ENCODE measurements around the gene RAB34. TPM values are rescaled to one million over a fixed set of nuclear protein-coding genes. Genes with fewer than 3 reads are reported as not detected.

Gene RAB34
- total RNA-seq, 1 donor from 2014 or later, result 68.7 TPM

DNA sequence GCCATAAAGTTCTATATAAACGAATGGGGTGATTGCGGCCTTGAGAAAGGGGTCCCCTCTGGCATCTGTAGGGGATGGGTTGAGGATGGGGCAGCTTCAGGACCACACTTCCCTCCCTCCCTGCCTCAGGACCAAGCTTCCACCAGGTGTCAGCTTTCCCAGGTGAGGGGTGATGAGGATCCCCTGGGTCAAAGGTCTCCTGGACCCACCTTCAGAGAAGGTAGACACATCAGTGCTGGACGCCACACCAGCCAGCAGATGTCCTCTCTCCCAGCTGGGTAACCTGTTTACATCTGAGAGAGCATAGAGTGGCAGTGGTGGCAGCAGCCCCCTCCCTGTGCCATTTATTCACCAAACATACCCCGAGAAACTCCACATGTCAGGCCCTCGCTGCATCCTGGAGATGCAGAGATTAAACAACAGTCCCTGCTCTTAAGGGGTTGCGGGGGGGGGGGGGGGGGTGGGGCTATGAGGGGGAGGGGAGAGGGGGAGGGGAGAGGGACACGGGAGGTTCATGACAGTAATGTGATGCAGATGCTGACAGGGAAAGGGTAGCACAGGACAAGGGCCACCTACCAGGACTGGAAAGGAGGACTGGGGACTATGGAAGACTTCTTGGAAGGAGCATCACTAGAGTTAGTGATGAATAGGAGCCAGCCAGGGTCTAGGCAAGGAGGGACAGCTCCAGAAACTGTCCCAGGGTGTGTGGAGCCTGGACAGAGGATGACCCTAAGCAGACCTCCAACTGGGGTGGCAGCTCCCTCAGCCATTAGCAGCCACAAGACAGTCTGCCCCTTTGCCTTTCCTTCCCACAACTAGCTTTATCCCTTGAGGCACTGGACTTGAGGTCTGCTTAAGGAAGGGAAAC lies 11.0 kb downstream of the RAB34 start:
- DNase-seq (ENCODE audit: low read depth) (no peak), FAIRE-seq (no peak)
- Histone ChIP-seq H3K36me3 (ENCODE audit: control insufficient read depth, insufficient read depth, low read length) (peaks cover 14% of the 10 kb centered on the region), H3K4me3 (ENCODE audit: low read depth, low read length) (no peak overlapping the region), H3K27me3 (ENCODE audit: control insufficient read depth, insufficient read depth, low read length) (no peaks in the 10 kb centered on the region)
- TF ChIP-seq, protein P1, sequence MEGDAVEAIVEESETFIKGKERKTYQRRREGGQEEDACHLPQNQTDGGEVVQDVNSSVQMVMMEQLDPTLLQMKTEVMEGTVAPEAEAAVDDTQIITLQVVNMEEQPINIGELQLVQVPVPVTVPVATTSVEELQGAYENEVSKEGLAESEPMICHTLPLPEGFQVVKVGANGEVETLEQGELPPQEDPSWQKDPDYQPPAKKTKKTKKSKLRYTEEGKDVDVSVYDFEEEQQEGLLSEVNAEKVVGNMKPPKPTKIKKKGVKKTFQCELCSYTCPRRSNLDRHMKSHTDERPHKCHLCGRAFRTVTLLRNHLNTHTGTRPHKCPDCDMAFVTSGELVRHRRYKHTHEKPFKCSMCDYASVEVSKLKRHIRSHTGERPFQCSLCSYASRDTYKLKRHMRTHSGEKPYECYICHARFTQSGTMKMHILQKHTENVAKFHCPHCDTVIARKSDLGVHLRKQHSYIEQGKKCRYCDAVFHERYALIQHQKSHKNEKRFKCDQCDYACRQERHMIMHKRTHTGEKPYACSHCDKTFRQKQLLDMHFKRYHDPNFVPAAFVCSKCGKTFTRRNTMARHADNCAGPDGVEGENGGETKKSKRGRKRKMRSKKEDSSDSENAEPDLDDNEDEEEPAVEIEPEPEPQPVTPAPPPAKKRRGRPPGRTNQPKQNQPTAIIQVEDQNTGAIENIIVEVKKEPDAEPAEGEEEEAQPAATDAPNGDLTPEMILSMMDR (IDR thresholded peaks at IDR 0.05; ENCODE audit: insufficient read depth, low read length, severe bottlenecking), result no peak

- TF ChIP-seq, protein P1 (IDR thresholded peaks at IDR 0.05; ENCODE audit: insufficient read depth, low read length, severe bottlenecking), result no peak
- DNase-seq (ENCODE audit: low read depth) (no peak), FAIRE-seq (no peak)
- peaks cover 18% of the 10 kb centered on the region for H3K36me3 ChIP-seq (ENCODE audit: control insufficient read depth, insufficient read depth, low read length)
- H3K4me3 ChIP-seq (ENCODE audit: low read depth, low read length), result no peak overlapping the region
- no peaks in the 10 kb centered on the region for H3K27me3 ChIP-seq (ENCODE audit: control insufficient read depth, insufficient read depth, low read length)
Observed at GRCh38 chr17:28705728-28706334, 11.8 kb downstream of the RAB34 start.

DNA sequence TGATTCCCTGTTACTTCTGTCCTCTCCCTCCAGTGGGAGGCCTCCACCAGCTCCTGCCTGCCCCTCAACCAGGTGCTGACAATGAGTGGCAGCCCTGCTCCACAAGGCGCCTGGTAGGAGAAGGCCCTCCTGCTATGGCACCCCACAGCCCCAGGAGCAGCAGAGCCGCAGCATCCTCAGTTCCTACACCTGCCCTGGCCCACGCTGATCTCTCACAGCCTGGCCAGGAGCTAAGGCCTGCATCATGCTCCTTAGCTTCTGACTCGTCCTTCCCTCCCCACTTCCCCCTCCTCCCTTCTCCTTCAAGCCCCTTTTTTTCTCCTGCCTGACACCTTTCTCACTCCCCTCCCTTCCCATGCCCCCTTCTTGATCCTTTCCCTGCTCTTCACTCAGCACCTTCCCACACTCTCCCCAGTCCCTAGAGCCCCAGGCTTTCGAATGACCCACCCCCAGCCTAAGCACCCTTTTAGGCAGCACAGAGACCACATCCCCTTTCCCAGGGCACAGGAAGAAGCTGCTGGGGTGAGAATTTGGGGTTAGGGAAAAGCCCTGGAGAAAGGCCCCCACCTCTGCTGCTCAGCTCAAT lies 12.5 kb downstream of the RAB34 start:
- no peak overlapping the region for H3K4me3 ChIP-seq (ENCODE audit: low read depth, low read length)

DNA sequence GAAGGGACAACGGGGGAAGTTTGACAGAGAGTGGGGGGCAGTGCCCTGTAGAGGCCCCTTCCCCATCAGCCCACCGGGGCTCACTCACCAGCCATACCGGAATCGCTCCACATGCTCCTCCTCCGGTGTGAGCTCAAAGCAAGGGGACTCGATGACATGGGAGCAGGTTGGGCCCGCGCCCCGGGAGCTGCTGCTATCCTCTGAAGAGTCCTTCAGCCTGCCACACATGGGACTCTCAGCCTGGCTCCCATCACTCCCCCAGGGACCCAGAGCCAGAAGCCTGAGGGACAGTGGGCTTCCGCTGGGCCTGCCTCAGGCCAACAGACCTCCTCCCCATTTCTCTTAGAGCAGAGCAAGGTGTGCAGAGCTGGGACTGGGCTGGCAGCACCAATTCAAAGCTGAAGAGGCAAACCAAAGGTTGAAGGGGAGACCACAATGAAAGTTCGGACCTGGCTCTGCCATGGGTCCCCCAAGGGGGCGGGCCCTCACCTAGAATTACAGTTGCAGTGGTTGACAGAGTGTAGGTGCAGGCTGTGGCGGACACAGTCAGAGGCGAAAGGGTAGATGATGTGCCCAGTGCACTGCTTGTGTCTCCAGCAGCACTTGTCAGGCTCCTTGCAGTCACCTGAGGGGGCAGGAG lies 13.3 kb downstream of the RAB34 start:
- H3K4me3 ChIP-seq (ENCODE audit: low read depth, low read length), result no peak overlapping the region
- DNase-seq (ENCODE audit: low read depth) (no peak), FAIRE-seq (no peak)
- TF ChIP-seq, protein P1 (IDR thresholded peaks at IDR 0.05; ENCODE audit: insufficient read depth, low read length, severe bottlenecking), result no peak
- H3K27me3 ChIP-seq (ENCODE audit: control insufficient read depth, insufficient read depth, low read length), result no peaks in the 10 kb centered on the region
- H3K36me3 ChIP-seq (ENCODE audit: control insufficient read depth, insufficient read depth, low read length), result peaks cover 30% of the 10 kb centered on the region

More for the DNA sequence above, 12.5 kb downstream of the RAB34 start:
- H3K27me3 ChIP-seq (ENCODE audit: control insufficient read depth, insufficient read depth, low read length), result no peaks in the 10 kb centered on the region
- TF ChIP-seq, protein P1 (IDR thresholded peaks at IDR 0.05; ENCODE audit: insufficient read depth, low read length, severe bottlenecking), result no peak
- no peak for DNase-seq (ENCODE audit: low read depth)
- peaks cover 25% of the 10 kb centered on the region for H3K36me3 ChIP-seq (ENCODE audit: control insufficient read depth, insufficient read depth, low read length)
- FAIRE-seq, result no peak

DNA sequence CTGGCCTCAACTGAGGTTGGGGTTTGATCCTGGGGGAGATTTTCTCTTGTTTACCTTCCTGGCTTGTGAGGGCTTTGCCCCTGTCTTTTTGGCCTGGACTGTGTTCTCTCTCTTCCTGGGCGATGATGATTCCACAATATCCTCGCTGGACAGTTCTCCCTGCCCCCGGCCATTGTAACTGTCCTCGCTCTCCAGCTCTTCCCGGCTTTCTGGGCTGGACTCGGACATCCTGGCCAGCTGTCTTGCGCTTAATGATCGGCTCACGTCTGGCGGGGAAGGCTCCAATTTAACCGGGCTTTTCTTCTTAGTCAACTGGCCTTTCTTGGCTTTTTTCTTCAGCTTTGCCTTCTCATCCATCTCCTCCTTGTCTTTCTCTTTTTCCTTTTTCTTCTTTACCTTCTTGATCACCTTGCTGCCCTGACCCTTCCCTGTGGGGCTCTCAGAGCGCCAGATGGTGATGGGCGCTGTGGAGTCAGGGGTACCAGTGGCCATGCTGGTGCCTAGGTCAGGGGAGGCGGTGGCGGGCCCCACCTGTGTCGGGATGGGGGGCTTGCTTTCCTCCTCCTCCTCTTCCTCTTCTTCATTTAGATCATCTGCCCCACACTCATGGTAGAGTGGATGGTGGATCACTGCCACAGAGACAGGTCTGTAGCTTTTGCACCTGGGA lies 14.0 kb downstream of the RAB34 start:
- peaks cover 32% of the 10 kb centered on the region for H3K36me3 ChIP-seq (ENCODE audit: control insufficient read depth, insufficient read depth, low read length)
- H3K27me3 ChIP-seq (ENCODE audit: control insufficient read depth, insufficient read depth, low read length), result no peaks in the 10 kb centered on the region

More for the DNA sequence above, 14.0 kb downstream of the RAB34 start:
- DNase-seq (ENCODE audit: low read depth), result no peak
- no peak for FAIRE-seq
- H3K4me3 ChIP-seq (ENCODE audit: low read depth, low read length), result no peak overlapping the region
- TF ChIP-seq, protein P1 (IDR thresholded peaks at IDR 0.05; ENCODE audit: insufficient read depth, low read length, severe bottlenecking), result no peak
